NCI-H1105 (cell line): ENCODE measurements around the gene PKD1L1.
"Not testable (repeated sequence)": the region's sequence is repeated elsewhere in the genome, so short reads cannot be mapped to it uniquely, and the experiment has no call there.

Experiments used
- DNase-seq: peaks from one replicate; lab custom pipeline; 2025; lab: John Stamatoyannopoulos, UW

Gene PKD1L1

DNA sequence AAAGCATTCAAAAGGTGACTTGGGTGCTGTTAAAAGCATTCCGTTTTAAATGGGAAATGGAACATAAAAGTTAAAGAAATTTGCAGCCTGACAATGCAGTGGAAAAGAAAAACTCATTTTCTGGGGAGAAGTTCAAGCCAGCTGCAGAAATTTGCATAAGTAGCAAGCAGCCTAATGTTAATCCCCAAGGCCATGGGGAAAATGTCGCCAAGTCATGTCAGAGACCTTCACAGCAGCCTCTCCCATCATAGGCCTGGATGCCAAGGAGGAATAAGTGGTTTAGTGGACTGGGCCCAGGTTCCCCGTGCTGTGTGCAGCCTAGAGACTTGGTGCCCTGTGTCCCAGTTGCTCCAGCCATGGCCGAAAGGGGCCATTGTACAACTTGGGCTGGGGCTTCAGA is 154.2 kb downstream of the PKD1L1 start:
- DNase-seq, result no peak

DNA sequence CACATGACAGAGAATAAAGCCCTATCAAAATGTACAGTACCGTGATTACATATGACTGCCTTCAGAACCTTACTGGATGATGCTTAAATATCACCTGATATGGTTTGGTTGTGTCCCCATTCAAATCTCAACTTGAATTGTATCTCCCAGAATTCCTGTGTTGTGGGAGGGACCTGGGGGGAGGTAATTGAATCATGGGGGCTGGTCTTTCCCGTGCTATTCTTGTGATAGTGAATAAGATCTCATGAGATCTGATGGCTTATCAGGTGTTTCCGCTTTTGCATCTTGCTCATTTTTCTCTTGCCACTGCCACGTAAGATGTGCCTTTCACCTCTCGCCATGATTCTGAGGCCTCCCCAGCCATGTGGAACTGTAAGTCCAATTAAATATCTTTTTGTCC is 155.1 kb downstream of the PKD1L1 start:
- DNase-seq, result not testable (repeated sequence)

GRCh38 chr7:47792521-47793121 is 155.6 kb downstream of the PKD1L1 start:
- DNase-seq, result no peak

DNA sequence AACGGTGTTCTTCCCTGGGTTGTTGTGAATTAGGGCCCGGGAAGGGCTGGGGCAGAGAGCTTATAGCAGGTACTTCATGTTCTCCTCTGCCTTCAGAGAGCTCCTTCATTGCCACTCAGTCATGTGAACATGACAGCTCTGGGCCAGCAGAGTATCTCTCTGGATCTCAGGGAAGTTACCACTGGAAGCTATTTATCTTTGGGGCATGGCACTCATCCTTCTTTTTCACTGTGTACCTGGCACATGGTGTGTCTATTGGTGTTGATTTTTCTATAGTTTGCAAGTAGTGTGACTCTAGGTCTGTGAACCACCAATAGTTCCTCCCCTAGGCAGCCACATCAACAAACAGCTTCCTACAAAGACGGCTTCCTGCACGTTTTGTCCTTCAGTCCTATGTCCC is 156.6 kb downstream of the PKD1L1 start:
- DNase-seq, result no peak

- DNase-seq, result no peak
Observed at GRCh38 chr7:47788083-47788482, 160.2 kb downstream of the PKD1L1 start.

DNA sequence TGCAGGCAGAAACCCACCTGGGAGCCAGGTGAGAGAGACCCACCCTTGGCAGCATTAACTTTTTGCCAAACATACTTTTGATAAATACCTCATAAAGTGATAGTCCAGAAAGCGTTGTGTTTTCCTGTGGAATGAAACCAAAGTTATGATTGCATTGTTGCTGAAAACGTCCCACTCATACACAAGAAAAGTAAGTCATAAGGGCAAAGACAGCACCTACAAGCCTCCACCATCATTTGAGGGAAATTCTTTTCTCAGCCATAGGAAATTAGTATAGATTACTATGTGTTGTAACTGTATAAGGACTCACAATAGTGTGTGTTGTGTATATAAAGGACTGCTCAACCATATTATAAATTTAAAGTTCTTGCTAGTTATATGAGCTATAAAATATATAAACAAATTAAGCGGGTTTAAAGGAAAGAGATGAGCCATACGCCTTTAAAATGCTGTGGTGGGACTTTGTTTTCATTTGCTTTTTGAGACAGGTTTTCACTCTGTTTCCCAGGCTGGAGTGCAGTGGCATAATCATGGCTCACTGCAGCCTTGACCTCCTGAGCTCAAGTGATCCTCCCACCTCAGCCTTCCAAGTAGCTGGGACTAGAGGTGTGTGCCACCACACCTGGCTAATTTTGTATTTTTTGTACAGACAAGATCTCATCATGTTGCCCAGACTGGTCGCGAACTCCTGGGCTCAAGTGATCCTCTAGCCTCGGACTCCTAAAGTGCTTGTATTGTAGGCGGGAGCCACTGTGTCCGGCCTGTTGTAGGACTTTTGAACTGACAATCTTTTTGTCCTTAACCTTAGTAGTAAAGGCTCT is 160.8 kb downstream of the PKD1L1 start:
- no peak for DNase-seq

DNA sequence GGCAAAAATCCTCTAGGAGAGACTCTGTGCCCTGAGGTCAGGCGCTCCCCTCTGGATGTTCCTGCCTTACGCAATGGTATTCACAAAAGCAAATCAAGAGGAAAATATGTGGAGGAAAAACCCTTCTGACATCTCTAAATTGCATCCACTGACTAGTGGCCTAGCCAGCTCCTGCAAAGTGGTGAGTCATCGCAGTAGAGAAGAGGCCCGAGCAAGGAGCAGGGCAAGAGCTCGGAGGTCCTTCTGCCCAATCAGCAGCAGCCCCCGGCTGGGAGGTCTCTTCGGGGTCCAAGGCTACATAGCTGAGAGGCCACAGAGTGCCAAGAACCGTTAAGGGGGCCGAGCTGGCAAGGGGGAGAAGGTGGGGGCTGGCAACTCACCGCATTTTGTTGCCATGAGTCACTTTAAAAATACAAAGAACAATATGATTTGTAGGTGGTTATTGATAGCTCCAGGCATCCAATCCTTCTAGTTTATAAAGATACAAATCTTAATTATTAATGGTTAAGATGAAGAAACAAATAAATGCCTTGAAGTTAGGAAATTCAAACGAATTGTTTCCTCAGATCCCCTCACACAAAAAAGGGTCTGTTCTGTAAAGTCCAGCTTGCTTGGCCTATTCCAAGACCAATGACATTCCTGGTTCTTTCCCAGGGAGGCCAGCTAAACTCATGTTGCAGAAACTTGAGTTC is 161.6 kb downstream of the PKD1L1 start:
- DNase-seq, result no peak

- no peak for DNase-seq
Observed at GRCh38 chr7:47785923-47786556, 162.2 kb downstream of the PKD1L1 start.

- no peak for DNase-seq
Observed at GRCh38 chr7:47783456-47784223, 164.6 kb downstream of the PKD1L1 start.

DNA sequence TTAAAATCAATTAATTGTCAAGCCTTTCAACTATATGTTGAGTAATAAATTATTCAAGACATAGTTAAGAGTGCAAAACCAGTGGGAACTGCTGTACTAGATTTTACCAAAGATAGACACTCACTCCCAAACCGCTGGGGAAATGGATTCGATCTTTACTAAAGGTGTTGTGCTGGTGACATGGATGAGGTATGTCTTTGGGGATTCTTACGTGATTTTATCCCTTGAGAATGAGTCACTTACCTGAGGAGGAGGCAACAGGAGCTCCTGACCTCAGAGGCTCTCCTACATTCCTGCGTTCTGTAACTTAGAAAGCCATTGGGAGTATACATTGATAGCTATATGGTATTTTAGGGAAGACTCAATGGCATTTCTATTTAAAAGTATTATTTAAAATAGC is 165.5 kb downstream of the PKD1L1 start:
- DNase-seq, result no peak

DNA sequence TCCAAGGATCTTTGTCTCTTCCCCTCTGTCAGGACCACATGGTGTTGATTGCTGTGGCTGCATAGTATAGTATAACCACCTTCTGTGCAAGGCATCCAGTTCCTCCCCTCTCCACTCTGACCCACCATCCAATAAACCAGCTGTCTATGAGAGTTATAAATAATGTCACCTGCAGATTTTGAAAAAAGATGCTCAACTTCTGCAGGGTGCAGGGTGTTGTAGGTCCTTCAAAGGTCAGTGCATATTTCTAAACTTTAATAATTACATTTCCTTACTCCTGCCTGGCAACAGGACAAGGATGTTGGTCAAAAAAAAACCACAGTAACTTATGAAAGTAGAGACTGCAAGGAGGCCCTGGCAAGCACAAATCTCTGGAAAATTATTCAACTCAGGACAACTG is 166.2 kb downstream of the PKD1L1 start:
- DNase-seq, result no peak

DNA sequence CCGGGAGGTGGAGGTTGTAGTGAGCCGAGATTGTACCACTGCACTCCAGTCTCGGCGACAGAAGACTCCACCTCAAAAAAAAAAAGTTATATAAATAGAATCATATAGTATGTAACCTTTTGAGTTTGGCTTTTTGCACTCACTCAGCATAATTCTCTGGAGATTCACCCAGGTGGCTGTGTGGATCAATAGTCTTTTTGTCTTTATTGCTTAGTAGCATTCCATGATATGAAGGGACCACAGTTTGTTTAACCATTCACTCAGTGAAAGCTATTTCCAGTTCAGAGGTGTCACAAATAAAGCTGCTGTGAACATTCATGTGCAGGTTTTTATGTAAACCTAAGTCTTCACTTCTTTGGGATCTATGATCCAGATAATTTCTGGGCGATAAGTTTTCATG is 167.7 kb downstream of the PKD1L1 start:
- DNase-seq, result no peak

DNA sequence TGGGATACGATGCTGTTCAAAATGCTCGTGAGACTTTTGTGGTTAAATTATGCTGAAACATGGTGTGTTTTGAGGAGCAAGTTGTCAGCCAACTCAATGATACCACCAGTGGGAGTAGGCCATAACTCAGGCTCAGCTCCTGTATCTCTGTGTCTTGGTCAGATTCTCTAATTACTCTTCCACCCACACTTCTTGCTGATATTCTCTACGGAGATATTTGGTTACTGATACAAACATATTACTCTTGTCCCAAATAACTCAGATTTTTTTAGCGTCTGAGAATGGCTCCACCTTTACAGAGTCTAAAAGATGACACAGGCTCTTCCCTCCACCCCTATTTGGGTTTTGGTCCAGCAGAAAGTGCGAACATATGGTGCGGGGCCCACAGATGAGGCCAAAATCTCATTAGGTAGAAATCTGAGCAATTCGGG is 168.9 kb downstream of the PKD1L1 start:
- DNase-seq, result no peak

DNA sequence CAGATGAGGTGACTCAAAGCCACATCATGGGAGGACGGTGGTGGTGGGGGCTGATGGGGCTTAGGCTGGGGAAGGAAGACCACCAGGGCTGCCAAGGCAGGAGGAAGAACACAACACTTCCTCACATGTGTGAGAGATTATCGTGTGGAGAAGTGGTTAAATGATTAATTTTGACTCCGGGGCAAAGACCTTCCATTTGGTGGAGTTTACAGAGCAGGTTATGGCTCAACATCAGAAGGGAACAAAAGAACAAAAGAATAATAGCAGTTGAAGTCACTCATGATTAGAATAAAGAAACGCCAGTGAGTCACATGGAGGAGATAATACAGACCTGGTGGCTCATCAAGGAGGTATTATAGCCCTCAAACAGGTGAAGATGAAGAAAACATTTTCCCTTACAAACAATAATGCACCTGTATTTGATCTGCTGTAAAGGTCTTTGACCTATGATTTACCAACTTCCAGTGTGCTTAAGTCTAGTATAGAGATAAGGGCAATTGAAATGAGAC is 170.1 kb downstream of the PKD1L1 start:
- DNase-seq, result no peak

DNA sequence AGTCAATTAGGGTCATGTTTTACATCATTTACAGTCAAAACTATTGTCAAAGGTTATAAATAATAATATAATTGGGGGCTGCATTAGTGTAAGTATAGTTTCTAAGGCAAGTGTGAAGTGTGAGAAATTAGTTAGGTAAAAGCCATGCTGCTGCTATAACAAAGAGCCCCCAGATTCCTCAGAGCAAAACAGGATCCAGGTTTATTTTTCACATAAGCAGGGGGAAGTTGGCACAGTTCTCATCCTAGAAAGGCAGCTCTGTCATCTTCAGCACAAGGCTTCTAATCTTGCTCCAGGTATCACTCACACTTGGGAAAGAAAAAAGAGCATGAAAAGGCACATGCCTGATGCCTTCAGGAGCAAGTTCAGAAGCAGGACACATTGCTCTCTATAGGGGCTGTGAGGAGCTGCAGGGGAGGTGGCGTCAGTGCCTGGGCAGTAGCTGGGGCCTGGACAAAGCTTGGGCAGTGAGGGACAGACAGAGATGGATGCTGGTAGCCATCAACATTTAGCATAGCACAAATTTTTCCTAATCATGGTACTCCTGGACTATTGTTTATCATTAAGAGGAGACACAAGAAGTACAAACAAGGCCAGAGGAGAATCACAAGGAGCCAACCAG is 170.6 kb downstream of the PKD1L1 start:
- DNase-seq, result no peak

DNA sequence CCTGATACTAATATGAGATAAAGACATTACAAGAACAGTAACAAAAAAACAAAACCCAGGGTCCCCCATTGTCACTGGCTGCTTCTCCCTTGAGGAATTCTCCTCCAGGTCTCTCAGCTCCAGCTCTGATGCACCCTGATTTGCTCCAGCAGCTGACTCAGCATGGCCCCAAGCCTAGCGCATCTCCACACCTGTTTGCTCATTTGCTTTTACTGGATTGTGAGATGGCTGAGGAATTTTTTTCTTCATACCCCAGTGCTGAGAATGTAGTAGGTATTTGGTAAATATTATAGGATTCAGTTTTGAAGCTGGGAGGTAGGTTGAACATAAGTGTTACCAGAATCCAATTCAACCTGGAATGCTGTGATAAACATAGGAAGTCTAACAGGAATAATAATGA is 171.9 kb downstream of the PKD1L1 start:
- DNase-seq, result no peak

- no peak for DNase-seq
Observed at GRCh38 chr7:47775238-47775637, 173.0 kb downstream of the PKD1L1 start.

DNA sequence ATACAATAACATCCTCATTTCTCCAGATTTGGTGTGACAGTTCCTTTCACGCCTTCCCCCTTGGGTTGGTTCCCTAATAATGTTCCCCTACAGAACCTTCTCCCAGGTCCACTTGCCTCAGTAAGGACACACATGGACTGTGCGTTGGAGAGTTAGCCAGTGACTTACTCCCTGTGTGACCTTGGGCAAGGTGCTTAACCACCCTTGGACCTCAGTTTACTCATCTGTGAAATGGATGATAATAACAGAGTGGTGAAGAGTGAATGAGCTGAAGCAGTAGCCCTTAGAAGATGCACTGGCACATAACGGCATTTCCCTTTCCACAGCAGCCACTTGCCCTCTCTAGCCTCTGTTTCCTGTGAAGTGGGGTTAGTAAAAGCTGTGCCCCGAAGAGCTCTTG is 175.8 kb downstream of the PKD1L1 start:
- no peak for DNase-seq

DNA sequence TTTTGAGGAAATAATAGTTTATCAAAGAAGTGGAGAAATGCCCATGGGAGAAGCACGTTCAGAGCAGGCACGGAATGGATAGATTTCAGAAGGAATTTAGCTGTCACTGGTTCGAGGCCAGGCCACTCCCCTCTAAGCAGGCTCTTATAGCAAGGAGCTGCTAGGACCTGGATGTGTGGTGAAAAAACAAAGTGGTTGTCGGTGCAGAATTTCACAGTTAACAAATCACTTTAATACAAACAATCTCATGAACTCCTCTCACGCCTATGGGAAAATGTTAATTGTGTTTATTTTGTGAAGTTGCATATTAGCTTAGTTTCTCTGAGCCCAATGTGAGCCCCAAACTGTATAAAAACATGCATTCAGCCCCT is 176.3 kb downstream of the PKD1L1 start:
- DNase-seq, result no peak

GRCh38 chr7:47771336-47771989 is 176.8 kb downstream of the PKD1L1 start:
- DNase-seq, result no peak

GRCh38 chr7:47766126-47766525 is 182.1 kb downstream of the PKD1L1 start:
- no peak for DNase-seq
